ENCODE measurements around the gene LDOC1.

- TF ChIP-seq CTCF (conservative IDR thresholded peaks at IDR 0.05 in 1 of 2, IDR thresholded peaks at IDR 0.05 in 1 of 2; ENCODE audit: low read depth in 1 of 2, low read length in 2 of 2) (no peak), EZH2 (IDR thresholded peaks at IDR 0.05; ENCODE audit: low read length, missing control alignments) (no peak)
These were observed 12.5 kb downstream of the LDOC1 start for GRCh38 chrX:141164406-141164805.

All from fibroblast of lung (primary cell).